Right lobe of liver (tissue), 4 donors: ENCODE data around the gene NUP210.

Experiments used
- POLR2A ChIP-seq: fragments of 450-650 bp; IDR thresholded peaks from one replicate; pipeline ENCODE4 v1.6.1; 2017; ENCODE audit warnings: antibody characterized with exemption, mild to moderate bottlenecking
- TF ChIP-seq, protein P1 (sequence below), 4 donors: fragments of 200-600 bp in 3 of 4; fragments of 450-650 bp in 1 of 4; IDR thresholded peaks; one replicate each; pipeline versions ENCODE4 v1.5.1 to v1.8.0; 2016 to 2022; ENCODE audit warnings: antibody characterized with exemption in 4 of 4, mild to moderate bottlenecking in 2 of 4
- donor health status: DM: no; HTN: no; CAD: no.
- donor health status: DM: no; HTN: no; CAD: no.
- donor health status: DM: no; HTN: yes; CAD: no.

DNA sequence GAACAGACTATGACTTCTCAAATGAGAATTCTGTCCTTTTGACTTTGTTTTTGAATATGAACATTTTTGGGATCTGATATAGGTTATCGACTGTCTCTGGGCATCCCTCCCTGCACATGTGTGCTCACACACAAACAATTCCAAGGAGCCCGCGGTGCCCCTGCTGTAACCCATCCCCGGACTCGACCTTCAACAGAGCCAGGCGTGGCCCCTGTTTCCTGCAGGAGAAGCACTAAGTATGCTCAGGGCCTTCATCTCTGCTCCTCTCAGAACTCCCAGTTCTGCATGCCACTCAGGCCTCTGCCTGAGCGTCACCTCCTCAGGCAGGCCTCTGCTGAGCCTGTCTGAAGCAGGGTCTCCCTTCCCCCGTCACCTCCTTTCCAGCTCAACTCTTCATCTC lies 57.6 kb downstream of the NUP210 start:
- TF ChIP-seq, protein P1, sequence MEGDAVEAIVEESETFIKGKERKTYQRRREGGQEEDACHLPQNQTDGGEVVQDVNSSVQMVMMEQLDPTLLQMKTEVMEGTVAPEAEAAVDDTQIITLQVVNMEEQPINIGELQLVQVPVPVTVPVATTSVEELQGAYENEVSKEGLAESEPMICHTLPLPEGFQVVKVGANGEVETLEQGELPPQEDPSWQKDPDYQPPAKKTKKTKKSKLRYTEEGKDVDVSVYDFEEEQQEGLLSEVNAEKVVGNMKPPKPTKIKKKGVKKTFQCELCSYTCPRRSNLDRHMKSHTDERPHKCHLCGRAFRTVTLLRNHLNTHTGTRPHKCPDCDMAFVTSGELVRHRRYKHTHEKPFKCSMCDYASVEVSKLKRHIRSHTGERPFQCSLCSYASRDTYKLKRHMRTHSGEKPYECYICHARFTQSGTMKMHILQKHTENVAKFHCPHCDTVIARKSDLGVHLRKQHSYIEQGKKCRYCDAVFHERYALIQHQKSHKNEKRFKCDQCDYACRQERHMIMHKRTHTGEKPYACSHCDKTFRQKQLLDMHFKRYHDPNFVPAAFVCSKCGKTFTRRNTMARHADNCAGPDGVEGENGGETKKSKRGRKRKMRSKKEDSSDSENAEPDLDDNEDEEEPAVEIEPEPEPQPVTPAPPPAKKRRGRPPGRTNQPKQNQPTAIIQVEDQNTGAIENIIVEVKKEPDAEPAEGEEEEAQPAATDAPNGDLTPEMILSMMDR (IDR thresholded peaks at IDR 0.05), result no peak
- TF ChIP-seq POLR2A, result no peak
